Stimulated activated CD8-positive, alpha-beta memory T cell treated with anti-CD3 and anti-CD28 coated beads, Interleukin-4, amount 100 ng/mL, for 48 hours (primary cell): Measurements from ENCODE around the gene KMT2C.

ENCODE experiments used
- DNase-seq: peaks from one replicate; pipeline ENCODE4 v3.0.0-alpha.2; 2020

The KMT2C gene

GRCh38 chr7:152180587-152180986 is 255.2 kb downstream of the KMT2C start:
- DNase-seq, result no peak

GRCh38 chr7:152180048-152180447 is 255.8 kb downstream of the KMT2C start:
- DNase-seq, result no peak

GRCh38 chr7:152178405-152179058 is 257.3 kb downstream of the KMT2C start:
- no peak for DNase-seq

- DNase-seq, result no peak
Measured at GRCh38 chr7:152177681-152178404, 258.0 kb downstream of the KMT2C start.

GRCh38 chr7:152176797-152177196 is 259.0 kb downstream of the KMT2C start:
- DNase-seq, result no peak

- no peak for DNase-seq
Measured at GRCh38 chr7:152173372-152174070, 262.3 kb downstream of the KMT2C start.

- DNase-seq, result no peak
Measured at GRCh38 chr7:152162287-152162686, 273.5 kb downstream of the KMT2C start.

GRCh38 chr7:152161171-152161570 is 274.6 kb downstream of the KMT2C start:
- DNase-seq, result no peak

GRCh38 chr7:152158801-152159587 is 276.8 kb downstream of the KMT2C start:
- no peak for DNase-seq

- DNase-seq, result no peak
Measured at GRCh38 chr7:152152267-152152666, 283.5 kb downstream of the KMT2C start.

GRCh38 chr7:152149363-152149762 is 286.4 kb downstream of the KMT2C start:
- no peak for DNase-seq

- no peak for DNase-seq
Measured at GRCh38 chr7:152148706-152149105, 287.1 kb downstream of the KMT2C start.

GRCh38 chr7:152145853-152146466 is 289.8 kb downstream of the KMT2C start:
- DNase-seq, result peak; percentile 40

- DNase-seq, result no peak
Measured at GRCh38 chr7:152144557-152145245, 291.1 kb downstream of the KMT2C start.

- no peak for DNase-seq
Measured at GRCh38 chr7:152142976-152143595, 292.7 kb downstream of the KMT2C start.

GRCh38 chr7:152140560-152140959 is 295.2 kb downstream of the KMT2C start:
- DNase-seq, result no peak

- DNase-seq, result no peak
Measured at GRCh38 chr7:152140067-152140466, 295.7 kb downstream of the KMT2C start.

GRCh38 chr7:152137476-152138025 is 298.3 kb downstream of the KMT2C start:
- no peak for DNase-seq

GRCh38 chr7:152136686-152137085 is 299.1 kb downstream of the KMT2C start:
- no peak for DNase-seq

- no peak for DNase-seq
Measured at GRCh38 chr7:152133804-152134203, 302.0 kb downstream of the KMT2C start.

- DNase-seq, result no peak
Measured at GRCh38 chr7:152132812-152133211, 303.0 kb downstream of the KMT2C start.
